Stimulated activated naive CD8-positive, alpha-beta T cell treated with anti-CD3 and anti-CD28 coated beads, Interleukin-15, Interleukin-2, amounts not matched to agents 100 ng/mL and 50 ng/mL, for 24 hours (primary cell): Measurements from ENCODE around the gene ZNF628.

ENCODE experiments used
- H3K27ac Mint-ChIP-seq: one replicate; pipeline ENCODE4 v1.8.0; 2021; ENCODE audit warnings: mild to moderate bottlenecking, mixed read lengths
- H3K27me3 Mint-ChIP-seq: one replicate; pipeline ENCODE4 v1.8.0; 2021; ENCODE audit warnings: mixed read lengths
- H3K36me3 Mint-ChIP-seq: one replicate; pipeline ENCODE4 v1.8.0; 2021; ENCODE audit warnings: low read depth, mixed read lengths
- H3K4me1 Mint-ChIP-seq: one replicate; pipeline ENCODE4 v1.8.0; 2021; ENCODE audit warnings: low read depth, mixed read lengths
- H3K4me3 Mint-ChIP-seq: one replicate; pipeline ENCODE4 v1.8.0; 2021; ENCODE audit warnings: mild to moderate bottlenecking, mixed read lengths
- H3K9me3 Mint-ChIP-seq: one replicate; pipeline ENCODE4 v1.8.0; 2021; ENCODE audit warnings: mixed read lengths

ZNF628 gene

GRCh38 chr19:55483706-55484592 is 7.5 kb downstream of the ZNF628 start:
- peaks cover 37% of the 10 kb centered on the region for H3K4me1 Mint-ChIP-seq
- peak overlapping the region; percentile 80 for H3K4me3 Mint-ChIP-seq
- H3K9me3 Mint-ChIP-seq = no peaks in the 10 kb centered on the region
- no peak overlapping the region for H3K27ac Mint-ChIP-seq
- no peaks in the 10 kb centered on the region for H3K27me3 Mint-ChIP-seq
- H3K36me3 Mint-ChIP-seq = peaks cover 4% of the 10 kb centered on the region

GRCh38 chr19:55484593-55485438 is 8.4 kb downstream of the ZNF628 start, which contains the start of gene NAT14:
Gene NAT14 (plus strand): TSS chr19:55485188. CDS start chr19:55485709, 521 bp downstream.
- peak within 1 kb of the TSS; percentile 89 for H3K27ac Mint-ChIP-seq
- peaks cover 1% of the 10 kb centered on the region for H3K36me3 Mint-ChIP-seq
- H3K4me3 Mint-ChIP-seq = peak within 1 kb of the TSS; percentile 80
- H3K9me3 Mint-ChIP-seq = no peaks in the 10 kb centered on the region
- H3K4me1 Mint-ChIP-seq = peaks cover 28% of the 10 kb centered on the region
- no peaks in the 10 kb centered on the region for H3K27me3 Mint-ChIP-seq

GRCh38 chr19:55485439-55486011 is 9.1 kb downstream of the ZNF628 start:
- Mint-ChIP-seq H3K36me3 (no peaks in the 10 kb centered on the region), H3K27ac (peak overlapping the region; percentile 89), H3K4me3 (peak overlapping the region; percentile 80)

GRCh38 chr19:55486043-55486970 is 9.9 kb downstream of the ZNF628 start:
- no peaks in the 10 kb centered on the region for H3K36me3 Mint-ChIP-seq
- peak overlapping the region; percentile 90 for H3K27ac Mint-ChIP-seq
- H3K9me3 Mint-ChIP-seq = no peaks in the 10 kb centered on the region
- H3K4me1 Mint-ChIP-seq = peaks cover 26% of the 10 kb centered on the region
- no peaks in the 10 kb centered on the region for H3K27me3 Mint-ChIP-seq
- H3K4me3 Mint-ChIP-seq = peak overlapping the region; percentile 80

More at GRCh38 chr19:55485439-55486011, 9.1 kb downstream of the ZNF628 start:
- Mint-ChIP-seq H3K9me3 (no peaks in the 10 kb centered on the region), H3K27me3 (no peaks in the 10 kb centered on the region), H3K4me1 (peaks cover 26% of the 10 kb centered on the region)

- Mint-ChIP-seq H3K9me3 (no peaks in the 10 kb centered on the region), H3K27ac (peak overlapping the region; percentile 90), H3K4me1 (peaks cover 26% of the 10 kb centered on the region), H3K36me3 (no peaks in the 10 kb centered on the region), H3K4me3 (peak overlapping the region; percentile 62), H3K27me3 (no peaks in the 10 kb centered on the region)
These were observed 10.8 kb downstream of the ZNF628 start for GRCh38 chr19:55486971-55487923.

GRCh38 chr19:55487924-55488687 is 11.7 kb downstream of the ZNF628 start, which contains the start of gene SSC5D:
Gene SSC5D (plus strand): TSS chr19:55488436. CDS start chr19:55488590, 154 bp downstream.
- H3K27me3 Mint-ChIP-seq = no peaks in the 10 kb centered on the region
- peaks cover 26% of the 10 kb centered on the region for H3K4me1 Mint-ChIP-seq
- H3K36me3 Mint-ChIP-seq = no peaks in the 10 kb centered on the region
- peak within 1 kb of the TSS; percentile 62 for H3K4me3 Mint-ChIP-seq
- H3K9me3 Mint-ChIP-seq = no peaks in the 10 kb centered on the region
- H3K27ac Mint-ChIP-seq = peak within 1 kb of the TSS; percentile 90

GRCh38 chr19:55488986-55489710 is 12.7 kb downstream of the ZNF628 start:
- no peaks in the 10 kb centered on the region for H3K27me3 Mint-ChIP-seq
- H3K27ac Mint-ChIP-seq = no peak overlapping the region
- H3K9me3 Mint-ChIP-seq = no peaks in the 10 kb centered on the region
- H3K4me1 Mint-ChIP-seq = peaks cover 26% of the 10 kb centered on the region
- H3K4me3 Mint-ChIP-seq = no peak overlapping the region
- H3K36me3 Mint-ChIP-seq = no peaks in the 10 kb centered on the region

GRCh38 chr19:55489711-55490477 is 13.5 kb downstream of the ZNF628 start:
- no peaks in the 10 kb centered on the region for H3K36me3 Mint-ChIP-seq
- H3K27ac Mint-ChIP-seq = no peak overlapping the region
- H3K9me3 Mint-ChIP-seq = no peaks in the 10 kb centered on the region
- peaks cover 26% of the 10 kb centered on the region for H3K4me1 Mint-ChIP-seq
- H3K27me3 Mint-ChIP-seq = no peaks in the 10 kb centered on the region
- H3K4me3 Mint-ChIP-seq = no peak overlapping the region

- Mint-ChIP-seq H3K4me3 (no peak overlapping the region), H3K4me1 (peaks cover 21% of the 10 kb centered on the region), H3K27me3 (no peaks in the 10 kb centered on the region), H3K27ac (no peak overlapping the region), H3K9me3 (no peaks in the 10 kb centered on the region), H3K36me3 (no peaks in the 10 kb centered on the region)
These were observed 14.3 kb downstream of the ZNF628 start for GRCh38 chr19:55490478-55491432.

GRCh38 chr19:55491546-55492360 is 15.3 kb downstream of the ZNF628 start:
- Mint-ChIP-seq H3K9me3 (no peaks in the 10 kb centered on the region), H3K4me3 (no peak overlapping the region), H3K4me1 (peaks cover 16% of the 10 kb centered on the region), H3K27me3 (no peaks in the 10 kb centered on the region), H3K36me3 (no peaks in the 10 kb centered on the region), H3K27ac (no peak overlapping the region)
